NOMO-1 treated with dmso at 0.1 percent for 144 hours (cell line): ENCODE measurements around the gene LY6G6F.
A peak's percentile ranks its signal among the peaks of the same experiment; 100 is the strongest.

ENCODE experiments used
- DNase-seq: peaks from one replicate; lab custom pipeline; 2025; ENCODE audit not compliant: unreplicated experiment; lab: John Stamatoyannopoulos, UW

Gene LY6G6F

DNA sequence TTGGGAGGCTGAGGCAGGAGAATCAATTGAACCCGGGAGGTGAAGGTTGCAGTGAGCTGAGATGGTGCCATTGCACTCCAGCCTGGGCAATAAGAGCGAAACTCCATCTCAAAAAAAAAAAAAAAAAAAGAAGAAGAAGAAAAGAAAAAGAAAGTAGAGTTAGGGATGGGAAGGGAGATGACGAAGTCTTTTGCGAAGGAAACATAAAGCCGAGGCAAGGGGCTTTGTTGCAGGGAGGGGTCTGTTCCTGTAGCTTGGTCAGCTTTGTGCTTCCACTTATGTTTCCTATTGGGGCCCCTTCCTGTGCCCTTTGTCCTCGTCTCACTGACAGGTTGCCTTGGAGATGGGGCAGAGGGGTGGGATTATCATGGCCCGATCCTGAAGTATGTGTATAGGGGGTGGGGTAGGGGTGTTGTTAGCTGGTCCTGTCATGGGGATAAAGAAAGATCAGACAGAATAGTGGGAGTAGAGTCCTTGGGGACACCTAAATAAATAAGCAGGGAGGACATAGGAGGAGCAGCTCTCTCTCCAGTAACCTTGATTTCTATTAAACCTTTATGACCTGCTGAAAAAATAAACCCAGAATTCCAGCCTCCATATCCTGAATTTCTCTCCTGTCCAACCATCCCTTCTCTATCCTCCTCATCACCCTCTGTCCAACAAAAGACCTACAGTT lies 30.8 kb downstream of the LY6G6F start:
- peak; percentile 69 for DNase-seq

DNA sequence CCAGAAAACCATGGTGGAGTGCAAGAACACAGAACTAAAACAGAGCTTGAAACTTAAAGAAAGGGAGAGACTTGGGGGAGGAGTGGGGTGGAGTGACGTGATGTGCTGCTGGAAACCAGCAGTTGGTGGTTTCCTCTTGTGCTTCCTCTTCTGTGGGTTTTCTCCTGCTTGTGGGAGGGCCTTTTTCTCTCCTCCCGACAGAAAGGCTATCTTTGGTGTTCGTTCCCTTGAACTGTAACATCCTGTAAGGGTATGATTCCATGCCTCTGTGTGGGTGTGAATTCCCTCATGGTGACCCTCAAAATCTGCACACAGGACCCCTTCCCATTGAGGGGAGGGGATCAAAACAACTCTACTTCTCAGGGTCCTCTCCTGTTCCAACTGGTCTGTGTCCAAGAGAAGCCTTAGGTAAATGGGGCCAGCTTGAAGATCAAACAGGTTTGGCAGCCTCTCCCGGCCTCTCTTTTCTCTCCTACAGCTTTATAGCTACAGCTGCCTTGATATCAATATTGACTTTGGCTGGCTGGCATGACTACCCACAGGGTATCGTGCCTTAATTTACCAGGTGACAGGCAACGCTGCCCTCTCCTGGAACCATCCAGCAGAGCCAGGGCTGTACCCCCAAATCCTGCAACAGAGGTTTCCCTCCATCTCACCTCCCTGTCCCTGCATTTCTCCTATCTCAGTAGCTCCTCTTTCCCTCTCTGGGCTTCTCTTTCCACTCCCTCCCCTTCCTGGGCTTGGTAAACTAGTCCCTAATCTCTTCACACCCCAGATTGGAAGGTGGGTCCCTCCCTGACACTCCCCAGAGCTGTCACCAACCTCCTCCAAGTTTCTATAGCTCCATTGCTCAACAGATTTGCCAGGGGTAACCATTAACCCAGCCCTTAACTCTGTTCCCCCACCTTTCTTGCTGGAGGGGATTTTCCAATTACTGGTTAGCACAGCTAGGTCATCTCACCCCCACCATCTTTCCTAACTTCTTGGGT lies 31.6 kb downstream of the LY6G6F start:
- DNase-seq = peak; percentile 99

DNA sequence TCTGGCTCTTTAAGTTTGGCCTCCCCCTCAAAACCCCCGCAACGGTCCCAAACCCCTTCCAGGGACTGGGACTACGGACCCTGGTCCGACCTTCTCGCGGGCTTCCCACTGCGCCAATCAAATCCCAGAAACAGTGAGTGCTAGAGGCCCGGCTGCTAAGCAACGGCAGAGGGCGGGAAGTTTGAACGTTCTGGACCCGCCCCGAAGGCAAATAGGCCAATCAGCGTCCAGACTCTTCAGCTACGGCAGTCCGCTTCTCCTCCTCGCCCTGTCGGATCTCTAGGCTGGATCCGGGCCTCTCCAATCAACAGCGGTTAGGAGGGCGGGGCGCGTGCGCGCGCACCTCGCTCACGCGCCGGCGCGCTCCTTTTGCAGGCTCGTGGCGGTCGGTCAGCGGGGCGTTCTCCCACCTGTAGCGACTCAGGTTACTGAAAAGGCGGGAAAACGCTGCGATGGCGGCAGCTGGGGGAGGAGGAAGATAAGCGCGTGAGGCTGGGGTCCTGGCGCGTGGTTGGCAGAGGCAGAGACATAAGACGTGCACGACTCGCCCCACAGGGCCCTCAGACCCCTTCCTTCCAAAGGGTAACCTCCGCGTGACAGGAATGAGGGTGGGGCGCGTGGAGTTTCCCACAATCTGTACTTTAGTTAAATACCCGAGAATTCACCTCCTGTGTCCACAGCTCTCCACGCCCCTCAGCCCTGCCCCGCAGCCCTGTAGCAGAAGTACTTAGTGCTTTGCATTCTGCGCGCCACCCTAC lies 33.2 kb downstream of the LY6G6F start, which contains the start of gene MSH5:
MSH5 (plus strand) TSS at position 367 of the 758 bp plus-strand sequence. CDS start 462 bp downstream, outside the sequence.
- peak; percentile 99 for DNase-seq

DNA sequence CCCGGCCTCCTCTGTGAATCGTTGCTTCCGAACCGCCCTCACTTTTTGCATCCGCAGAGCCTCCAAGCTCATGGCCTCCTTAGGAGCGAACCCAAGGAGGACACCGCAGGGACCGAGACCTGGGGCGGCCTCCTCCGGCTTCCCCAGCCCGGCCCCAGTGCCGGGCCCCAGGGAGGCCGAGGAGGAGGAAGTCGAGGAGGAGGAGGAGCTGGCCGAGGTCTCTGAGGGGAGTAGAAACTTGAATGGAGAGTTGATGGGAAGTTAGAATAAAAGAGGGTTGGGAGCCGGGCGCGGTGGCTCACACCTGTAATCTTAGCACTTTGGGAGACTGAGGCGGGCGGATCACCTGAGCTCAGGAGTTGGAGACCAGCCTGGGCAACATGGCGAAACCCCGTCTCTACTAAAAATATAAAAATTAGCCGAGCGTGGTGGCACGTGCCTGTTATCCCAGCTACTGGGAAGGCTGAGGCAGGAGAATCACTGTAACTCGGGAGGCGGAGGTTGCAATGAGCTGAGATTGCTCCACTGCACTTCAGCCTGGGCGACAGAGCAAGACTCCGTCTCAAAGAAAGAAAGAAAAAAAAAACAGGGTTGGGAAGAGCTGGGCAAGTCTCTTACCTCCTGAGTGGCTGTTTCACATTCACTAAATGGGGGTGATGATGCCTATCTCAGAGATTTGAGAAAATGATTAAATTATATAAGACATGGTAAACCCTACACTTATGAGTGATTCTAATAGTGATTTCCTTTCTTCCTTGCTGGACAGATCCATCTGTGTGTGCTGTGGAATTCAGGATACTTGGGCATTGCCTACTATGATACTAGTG lies 33.9 kb downstream of the LY6G6F start:
- DNase-seq = peak; percentile 53

DNA sequence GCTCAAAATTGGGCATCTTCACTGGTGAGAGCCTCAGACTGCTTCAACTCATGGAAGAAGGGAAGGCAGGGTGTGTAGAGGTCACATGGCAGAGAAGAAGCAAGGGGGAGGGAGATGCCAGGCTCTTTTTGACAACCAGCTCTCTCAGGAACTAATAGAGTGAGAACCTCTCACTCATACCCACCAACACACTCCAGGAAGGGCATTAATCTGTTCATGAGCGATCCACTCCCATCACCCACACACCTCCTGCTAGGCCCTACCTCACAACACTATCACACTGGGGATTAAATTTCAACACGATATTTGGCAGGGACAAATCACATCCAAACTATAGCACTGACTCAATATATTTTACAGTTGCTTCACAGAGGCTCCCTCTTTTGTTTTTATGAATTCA lies 35.1 kb downstream of the LY6G6F start:
- DNase-seq = no peak

DNA sequence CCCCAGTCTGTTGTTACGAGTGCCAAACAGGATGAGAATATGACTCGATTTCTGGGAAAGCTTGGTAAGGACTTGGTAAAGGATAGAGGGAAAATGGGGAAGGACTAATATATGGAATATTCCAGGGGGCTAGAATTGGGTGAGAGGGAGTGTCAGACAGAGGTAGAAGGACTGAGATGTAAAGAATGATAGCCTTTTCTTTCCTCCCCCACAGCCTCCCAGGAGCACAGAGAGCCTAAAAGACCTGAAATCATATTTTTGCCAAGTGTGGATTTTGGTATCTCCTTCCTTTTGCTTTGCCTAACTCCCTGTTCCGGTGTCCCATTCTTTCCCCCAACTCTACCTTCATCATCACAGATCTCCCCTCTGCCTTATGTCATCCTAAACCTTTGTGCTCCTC lies 36.2 kb downstream of the LY6G6F start:
- no peak for DNase-seq

DNA sequence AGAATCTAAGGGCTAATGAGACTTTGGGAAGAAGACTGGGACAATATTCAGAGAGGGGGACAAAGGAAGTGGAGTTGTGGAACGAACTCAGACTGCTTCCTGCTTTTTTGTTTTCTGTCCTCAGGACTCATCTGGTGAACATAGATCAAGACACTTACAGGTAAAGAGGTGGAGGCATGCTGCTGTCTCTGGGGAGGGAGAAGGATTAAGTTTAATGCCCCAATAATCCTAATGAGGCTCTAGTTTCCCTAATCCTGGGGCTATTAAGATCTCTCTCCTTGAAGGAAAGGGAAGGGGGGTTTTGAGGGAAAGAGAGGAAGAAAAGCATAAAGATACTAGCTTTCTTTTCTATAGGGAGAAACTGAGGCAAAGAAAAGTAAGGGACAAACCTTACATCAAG lies 37.8 kb downstream of the LY6G6F start:
- DNase-seq = no peak

DNA sequence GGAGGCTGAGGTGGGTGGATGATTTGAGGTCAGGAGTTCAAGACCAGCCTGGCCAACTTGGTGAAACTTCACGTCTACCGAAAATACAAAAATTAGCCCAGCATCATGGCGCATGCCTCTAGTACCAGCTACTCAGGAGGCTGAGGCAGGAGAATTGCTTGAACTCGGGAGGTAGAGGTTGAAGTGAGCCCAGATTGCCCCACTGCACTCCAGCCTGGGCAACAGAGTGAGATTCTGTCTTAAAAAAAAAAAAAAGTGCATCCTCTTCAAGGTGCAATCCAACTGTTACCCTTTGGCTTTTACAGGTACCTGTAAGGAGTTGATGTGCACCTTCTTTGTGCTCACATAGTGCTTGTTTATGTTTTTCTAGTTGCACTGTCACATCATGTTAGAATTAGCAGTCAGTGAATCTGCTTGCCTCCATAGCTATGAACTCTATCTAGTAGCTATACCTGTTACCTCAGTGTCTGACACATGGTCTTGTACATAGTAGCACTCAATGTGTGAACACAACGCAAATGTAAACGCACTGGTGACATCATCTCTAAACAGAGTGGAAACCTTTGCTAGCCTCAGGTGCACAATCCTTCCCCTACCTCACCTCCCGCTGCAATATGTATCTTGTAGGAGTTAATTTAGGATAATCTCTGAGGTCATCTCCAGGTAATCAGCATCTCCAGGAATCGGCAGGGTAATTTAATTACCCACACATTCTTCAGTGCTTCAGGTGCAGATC lies 42.8 kb downstream of the LY6G6F start:
- no peak for DNase-seq

DNA sequence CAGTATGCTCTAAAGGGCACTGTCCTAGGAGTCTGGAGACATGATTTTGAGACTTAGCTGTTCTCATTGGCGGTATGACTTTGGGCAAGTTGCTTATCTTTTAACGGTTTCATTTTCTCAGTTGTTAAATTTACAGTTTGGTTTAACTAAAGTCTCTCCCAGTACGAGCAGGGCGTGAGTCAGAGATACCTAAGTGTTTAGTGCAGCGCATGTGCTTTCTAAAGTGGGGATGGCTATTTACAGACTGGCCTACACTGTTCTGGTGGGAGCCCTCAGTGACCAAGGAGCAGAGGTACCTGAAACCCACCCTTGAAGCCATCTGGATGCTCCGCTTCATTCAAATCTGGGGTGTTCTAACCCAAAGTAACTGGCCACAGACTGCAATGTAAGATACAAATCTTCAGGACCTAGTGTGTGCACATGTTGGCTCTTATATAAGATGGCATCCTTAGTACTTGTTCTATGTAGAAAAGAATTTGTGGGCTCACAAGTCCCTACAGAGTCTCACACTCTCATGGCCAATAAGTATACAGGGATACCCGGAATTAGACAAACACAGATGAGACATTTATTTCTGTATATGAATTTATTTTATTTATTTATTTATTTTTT lies 43.9 kb downstream of the LY6G6F start:
- no peak for DNase-seq

DNA sequence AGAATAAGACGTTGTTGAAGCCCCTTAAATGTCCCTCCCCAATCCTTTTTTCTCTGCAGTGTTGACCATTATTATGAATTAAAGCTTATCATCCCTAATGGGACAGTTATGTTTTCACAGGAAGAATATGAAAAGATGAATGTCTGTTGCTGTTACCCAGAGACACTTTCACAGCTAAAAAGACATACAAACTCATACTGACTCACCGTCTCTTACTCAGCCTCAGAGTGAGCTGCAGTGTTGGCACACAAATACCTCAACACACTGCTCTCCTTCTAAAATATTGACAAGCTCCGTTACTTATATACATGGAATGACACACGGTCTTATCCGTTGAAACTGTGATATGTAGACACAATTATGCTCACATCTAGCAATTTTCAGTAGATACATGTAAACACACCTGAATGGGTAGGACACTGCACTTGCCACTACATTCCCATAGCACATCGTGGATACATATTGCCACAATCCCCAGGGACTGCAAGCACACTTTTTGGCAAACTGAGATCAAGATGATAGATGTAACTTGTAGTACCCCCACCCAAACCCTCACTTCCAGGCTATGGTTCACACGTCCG lies 46.2 kb downstream of the LY6G6F start:
- DNase-seq = no peak

DNA sequence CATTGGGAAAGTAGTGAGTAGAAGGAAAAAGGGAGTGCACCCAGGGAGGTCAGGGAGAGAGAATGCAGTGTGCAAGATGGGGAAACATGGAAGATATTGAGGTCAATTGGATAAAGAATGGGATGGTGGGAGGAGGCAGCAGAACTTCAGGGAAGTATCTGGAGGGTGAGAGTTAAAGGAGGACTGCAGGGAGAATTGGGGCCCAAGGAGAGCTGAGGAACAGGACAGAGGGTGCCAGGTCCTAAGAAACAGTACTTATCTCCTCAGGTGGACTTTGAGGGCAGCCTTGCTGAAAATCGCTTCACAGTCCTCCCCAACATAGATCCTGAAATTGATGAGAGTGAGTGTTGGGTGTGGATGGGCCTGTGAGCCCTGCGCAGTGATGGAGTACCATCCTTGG lies 51.6 kb downstream of the LY6G6F start:
- DNase-seq = no peak
